ENCODE data around the gene RAPGEF5.
"Not testable (repeated sequence)": the region's sequence is repeated elsewhere in the genome, so short reads cannot be mapped to it uniquely, and the experiment has no call there.

Gene RAPGEF5

DNA sequence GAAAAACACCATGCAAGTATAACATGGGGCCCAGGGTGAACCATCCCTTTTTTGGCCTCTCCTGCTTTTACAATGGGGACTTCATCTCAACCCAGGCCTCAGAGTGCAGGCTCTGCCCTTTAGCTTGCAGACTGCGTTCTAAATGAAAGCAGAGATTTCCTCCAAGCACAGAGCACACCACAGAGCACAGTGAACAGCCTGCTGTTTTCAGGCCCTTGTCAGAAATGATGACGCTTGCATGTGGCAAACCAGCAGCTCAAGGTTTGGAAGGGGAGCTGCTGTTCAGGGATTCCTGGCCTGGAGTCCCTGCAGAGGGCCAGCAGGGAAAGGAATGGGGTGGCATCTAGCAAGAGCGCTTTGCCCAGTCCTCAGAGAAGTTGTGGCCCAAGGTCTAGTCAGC is 243.9 kb downstream of the RAPGEF5 start:
- no peak for DNase-seq

DNA sequence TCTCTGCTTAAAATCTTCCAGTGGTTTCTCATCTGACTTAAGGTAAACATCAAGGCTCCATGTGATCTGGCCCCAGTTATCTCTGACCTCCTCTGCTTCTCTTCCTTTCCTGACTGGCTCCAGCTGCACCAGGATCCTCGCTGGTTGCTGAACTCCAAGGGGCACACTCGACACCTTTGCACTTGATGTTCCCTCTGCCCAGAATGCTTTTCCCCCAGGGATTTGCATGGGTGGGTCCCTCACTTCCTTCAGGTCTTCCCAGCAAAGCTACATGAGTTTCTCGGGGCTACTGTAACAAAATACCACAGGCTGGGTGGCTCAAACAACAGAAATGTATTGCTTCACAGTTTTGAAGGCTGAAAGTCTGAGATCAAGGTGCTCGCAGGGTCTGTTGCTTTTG is 245.3 kb downstream of the RAPGEF5 start:
- no peak for DNase-seq

DNA sequence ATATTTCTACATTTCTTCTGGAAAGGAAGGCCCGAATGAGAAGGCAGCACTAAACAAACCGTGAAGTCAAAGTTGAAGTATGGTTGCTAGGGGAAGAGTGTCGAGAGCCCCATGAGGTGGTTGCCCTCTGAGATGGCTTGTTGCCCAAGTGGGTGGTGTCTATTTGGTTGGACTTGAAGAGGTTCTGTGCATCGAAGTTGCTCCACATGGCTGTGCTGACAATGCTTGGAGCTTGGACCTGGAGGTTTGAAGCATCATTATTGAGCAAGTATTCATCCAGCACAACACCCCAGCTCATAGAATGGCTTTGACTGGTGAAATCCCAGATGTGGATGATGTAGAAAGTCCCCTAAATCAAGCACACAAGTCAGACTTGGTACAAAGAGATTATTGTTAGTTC is 246.1 kb downstream of the RAPGEF5 start:
- DNase-seq = no peak

DNA sequence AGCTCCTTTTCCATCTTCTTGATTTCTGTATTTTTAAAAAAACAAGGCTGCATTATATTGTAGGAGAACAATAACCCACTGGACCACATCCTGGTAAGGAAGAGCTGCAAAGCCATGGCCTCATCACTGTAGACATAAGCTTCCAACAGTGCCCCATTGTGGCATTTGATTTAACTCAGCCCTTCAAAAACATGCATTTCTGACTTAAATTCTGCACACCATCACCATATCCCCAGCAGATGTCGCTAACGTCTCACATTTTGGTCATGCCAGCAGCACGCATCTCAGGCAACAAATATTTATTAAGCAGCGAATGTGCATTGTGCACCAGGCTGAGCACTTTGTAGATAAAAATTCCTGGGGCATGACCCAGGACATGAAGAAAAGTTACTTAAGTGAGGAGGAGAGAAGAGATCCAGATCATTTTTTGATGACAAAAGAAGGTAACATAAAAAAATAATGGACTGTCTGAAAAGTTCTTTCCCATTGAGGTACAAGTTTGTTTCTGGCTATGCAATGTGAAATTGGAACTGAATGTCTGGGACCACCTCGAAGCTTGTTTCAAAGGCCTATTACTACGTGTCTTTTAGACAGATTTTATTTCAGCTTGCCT is 246.6 kb downstream of the RAPGEF5 start:
- DNase-seq = no peak

DNA sequence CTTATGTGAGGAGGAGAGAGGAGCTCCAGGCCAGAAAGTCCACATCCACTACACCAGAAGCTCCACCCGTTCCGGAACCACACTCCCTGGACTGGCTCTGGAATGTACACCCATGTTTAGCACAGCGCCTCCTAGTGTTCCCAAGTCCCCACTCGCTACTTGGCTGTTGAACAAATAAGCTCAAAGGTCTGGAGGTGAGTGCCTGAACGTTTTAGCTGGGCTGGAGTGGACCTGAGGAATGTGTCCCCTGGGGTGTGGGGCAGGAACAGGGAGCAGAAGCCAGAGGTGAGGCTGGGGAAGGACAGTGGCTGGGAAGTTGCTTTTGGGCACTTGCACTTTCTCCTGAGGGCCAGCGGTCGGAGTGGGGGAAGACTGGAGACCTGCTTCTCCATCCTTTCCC is 247.2 kb downstream of the RAPGEF5 start:
- DNase-seq = no peak

DNA sequence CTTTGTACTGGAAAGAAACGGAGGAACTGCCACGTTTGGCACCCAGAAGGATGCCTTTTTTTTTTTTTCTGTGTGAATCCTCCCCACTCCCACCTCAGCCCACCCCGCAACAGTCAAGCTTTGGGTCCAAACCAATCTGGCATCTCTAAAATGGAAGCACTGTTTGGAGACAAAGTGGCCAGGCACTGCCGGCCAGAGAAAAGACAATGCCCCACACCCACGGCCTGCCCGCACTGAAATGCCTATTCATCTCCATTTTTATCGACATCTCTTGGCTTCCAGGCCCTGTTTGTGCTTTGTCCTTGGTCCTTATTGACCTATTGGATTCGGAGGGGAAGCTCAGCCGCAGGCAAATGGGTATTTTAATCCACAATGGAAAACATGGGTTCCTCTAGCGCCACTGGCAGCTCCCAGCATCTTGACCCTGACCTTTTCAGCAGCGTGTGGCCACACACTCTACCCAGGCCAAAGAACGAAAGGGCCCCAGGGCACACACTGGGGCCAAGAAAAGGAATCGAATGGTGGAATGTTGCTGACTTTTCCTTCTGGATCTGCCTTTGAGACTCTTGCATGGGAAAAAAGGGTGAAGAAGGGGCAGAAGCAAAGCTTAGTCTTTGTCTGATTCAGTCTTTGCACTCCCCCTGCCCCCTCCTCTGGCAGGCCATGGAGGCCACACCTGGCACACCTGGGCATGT is 248.7 kb downstream of the RAPGEF5 start:
- no peak for DNase-seq

DNA sequence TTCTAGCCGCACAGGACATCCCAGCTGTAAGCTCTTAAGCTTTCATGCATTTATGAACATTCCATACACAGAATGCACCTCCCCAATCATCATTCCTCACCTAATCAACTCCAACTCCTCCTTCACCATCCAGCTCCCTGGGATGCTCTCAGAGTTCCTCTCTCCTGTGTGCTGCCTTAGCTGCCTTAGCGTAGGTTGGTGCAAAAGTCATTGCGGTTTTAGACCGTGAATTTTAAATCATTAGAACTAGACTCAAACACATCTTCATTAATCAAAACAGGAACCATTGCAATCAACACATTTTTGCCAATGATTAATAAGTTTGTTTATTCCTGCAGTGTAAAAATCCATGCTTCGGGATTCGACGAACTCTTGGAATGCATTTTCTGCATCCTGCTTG is 251.4 kb downstream of the RAPGEF5 start:
- no peak for DNase-seq

DNA sequence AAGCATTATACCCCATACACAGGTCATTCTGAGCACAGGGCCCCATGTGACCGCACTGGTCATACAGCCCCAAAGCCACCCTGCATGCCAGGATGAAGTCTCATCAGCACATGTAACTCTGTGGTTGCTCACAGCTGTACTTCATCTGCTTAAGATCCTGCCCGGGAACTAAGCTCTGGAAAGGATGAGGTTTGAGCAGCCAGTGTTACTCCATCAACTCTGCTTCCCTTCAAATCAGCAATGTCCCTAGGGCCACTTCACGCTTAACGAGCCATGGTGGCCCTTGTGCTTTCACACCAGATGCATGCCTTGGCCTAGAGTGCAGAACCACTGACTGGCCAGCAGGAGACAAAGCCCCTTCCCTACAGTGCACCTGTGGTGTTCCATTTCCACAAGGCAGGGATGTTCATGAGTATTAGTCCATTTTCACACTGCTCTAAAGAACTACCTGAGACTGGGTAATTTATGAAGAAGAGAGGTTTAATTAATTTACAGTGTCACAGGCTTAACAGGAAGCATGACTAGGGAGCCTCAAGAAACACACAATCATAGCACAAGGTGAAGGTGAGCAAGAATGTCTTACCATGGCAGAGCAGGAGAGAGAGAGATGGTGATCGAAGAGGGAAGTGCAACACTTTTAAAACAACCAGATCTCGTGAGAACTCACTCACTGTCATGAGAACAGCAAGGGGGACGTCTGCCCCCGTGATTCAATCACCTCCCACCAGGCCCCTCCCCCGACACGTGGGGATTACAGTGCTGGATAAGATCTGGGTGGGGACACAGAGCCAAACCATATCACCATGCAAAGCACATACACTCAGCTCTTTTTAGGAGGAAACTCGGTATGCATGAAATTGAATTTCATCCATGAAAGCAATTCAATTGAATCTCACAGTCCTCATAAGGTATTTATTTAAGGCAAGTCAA is 262.3 kb downstream of the RAPGEF5 start:
- no peak for DNase-seq

DNA sequence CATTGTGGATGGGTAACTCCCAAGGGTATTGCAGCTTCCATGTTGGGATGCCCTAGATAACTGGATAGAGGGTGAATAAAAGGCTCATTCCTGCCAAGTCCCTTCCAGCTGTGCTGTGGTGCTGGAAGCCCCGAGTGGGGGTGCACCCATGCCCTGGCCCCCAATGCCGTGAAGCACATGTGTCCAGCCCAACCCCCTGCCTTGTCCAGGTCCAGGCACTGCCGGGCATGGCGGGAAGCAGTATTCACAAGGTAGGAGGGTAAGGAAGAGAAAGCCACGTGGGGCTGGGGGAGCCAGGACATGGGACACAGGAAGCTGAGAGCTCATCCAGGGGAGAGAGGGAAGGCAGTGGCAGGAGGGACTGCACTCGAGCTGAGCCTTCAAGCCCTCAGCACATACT is 263.0 kb downstream of the RAPGEF5 start:
- DNase-seq = no peak

DNA sequence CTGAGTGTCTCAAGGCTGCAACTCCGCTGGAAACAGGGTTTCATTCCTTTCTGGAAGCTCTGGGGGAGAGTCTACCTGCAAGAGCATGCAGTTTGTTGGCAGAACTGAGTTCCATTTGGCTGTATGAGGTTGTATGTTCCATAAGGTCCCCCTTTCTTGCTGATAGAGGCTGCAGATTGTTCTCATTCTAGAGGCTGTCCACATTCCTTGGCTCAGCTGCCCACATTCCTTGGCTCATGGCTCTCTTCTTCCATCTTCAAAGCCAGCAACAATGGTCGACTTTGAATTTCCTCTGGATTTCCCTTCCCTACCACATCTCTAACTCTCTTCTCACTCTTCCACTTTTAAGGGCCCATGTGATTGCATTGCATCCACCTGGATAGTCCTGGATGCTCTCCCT is 264.0 kb downstream of the RAPGEF5 start:
- no peak for DNase-seq

DNA sequence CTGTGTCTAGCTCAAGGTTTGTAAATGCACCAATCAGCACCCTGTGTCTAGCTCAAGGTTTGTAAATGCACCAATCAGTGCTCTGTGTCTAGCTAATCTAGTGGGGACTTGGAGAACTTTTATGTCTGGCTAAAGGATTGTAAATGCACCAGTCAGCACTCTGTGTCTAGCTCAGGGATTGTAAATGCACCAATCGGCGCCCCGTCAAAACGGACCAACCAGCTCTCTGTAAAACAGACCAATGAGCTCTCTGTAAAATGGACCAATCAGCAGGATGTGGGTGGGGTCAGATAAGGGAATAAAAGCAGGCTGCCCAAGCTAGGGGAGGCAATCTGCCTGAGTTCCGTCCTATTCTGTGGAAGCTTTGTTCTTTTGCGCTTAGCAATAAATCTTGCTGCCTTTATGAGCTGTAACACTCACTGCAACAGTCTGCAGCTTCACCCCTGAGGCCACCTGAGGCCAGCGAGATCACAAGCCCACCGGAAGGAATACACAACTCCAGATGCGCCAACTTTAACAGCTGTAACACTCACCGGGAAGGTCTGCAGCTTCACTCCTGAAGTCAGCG is 265.9 kb downstream of the RAPGEF5 start:
- not testable (repeated sequence) for DNase-seq

DNA sequence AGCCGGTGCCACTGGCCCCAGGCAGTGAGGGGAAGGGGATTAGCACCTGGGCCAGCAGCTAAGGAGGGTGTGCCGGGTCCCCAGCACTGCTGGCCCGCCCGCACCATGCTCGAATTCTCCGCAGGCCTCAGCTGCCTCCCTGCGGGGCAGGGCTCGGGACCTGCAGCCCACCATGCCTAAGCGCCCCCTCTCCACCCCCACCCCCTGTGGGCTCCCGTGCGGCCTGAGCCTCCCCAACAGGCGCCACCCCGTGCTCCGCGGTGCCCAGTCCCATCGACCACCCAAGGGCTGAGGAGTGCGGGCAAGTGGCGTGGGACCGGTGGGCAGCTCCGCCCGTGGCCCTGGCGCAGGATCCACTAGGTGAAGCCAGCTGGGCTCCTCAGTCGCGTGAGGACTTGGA is 266.4 kb downstream of the RAPGEF5 start:
- DNase-seq = no peak

DNA sequence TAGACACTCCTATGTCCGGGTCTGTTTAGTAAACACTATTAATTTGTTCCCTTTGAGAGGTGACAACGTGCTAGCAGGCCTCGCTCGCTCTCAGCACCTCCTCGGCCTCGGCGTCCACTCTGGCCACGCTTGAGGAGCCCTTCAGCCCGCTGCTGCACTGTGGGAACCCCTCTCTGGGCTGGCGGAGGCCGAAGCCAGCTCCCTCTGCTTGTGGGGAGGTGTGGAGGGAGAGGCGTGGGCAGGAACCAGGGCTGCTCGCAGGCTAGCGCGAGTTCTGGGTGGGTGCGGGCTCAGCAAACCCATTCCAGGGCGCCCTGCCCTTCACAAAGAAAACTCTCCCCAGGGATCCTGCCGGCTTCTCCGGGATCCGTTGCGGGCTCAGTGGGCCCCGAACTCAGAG is 266.8 kb downstream of the RAPGEF5 start:
- no peak for DNase-seq

DNA sequence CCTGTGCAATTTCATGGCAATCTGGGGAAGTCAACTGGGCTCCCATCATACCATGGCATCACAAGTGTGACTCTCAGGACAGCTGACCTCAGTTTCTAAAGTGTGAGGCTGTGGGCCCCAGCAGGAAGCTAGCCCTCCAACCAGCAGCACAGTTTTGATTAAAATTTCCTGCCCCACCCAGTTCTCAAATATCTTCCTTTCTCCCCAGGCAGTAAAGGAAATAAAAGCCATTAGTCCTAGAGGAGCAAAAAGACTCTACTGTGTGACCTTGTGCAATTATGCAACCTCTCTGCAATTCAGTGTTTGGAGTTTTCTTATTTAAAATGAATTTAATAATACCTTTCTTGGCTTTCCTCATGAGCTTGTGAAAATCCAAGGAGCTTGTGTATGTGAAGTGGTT is 268.1 kb downstream of the RAPGEF5 start:
- DNase-seq = no peak

DNA sequence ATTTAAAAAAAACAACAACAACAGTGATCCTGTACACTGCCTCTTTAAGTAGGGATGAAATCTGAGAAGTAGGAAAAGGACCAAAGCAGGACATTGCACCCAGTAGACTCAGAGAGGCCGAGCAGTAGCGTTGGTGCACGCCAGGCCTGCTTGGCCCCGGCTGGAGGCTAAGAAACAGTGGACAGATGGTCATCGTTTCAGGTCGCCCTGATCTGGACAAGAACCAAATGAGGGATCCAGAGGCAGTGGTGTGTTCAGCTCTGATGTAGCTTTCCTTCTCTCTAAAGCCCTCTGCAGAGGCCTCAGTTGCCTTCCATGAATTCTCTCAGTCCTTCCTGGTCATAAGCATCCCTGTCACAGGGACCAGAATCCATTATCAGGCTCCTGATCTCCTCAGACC is 269.1 kb downstream of the RAPGEF5 start:
- no peak for DNase-seq

DNA sequence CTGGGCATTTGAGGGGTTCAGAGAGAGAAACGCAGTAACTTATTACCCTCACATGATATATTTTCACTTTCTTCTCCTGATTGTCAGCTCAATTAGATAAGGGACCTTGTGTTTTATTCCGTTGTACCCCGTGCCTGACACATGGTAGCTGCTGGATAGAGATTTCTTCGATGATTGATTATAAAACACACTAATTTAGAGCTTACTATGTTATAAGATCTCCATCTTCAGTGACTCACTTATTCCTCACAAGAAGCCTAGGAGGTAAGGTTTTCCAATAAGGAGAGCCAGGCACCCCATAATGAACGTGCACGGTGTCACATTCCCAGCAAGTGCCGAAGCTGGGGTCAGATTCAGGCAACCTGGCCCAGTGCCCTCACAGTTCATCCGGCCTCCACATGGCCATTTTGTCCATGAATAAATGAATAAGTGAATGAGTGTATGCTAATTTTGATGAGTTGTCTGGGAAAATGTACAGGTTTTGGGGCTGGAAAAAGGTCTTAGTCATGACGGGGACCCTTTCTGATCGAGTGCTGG is 273.2 kb downstream of the RAPGEF5 start:
- DNase-seq = no peak

DNA sequence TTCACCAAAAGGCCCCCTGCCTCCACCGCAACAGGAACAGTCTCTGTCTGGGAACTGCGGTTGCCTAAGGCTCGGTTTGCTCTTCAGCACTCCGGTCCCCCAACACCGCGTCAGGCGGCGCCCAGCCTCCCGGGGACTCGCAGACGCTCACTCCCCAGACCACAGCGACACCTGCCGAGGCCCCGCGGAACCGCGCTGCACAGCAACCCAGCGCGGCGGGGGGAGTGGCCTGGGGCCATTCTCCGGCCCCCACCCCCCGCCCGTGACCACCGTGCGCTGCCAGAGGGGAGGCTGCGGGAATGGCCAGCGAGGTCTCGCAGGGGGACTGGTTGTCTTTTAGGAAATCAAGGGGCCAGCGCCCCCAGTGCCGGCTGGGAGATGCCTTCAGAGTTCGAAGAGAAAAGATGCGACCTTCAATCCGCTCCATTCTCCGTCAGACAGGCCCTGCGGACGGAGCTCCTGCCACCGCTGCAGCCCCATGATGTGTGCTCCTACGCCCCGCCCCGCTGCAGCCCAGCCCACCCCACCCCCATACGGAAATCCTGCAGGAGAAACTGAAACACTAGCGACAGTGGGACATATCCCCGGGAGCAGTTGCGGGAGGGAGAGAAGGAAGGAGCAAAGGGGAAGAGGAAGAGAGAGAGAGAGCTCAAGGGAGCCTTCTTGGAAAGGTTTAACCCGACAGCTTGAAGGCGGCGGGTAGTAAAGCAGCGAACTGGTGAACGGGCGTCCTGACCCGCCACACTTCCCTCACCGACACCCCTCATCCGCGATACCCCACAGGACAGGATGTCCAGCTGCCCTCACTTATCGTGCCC is 273.9 kb downstream of the RAPGEF5 start:
- DNase-seq = no peak

DNA sequence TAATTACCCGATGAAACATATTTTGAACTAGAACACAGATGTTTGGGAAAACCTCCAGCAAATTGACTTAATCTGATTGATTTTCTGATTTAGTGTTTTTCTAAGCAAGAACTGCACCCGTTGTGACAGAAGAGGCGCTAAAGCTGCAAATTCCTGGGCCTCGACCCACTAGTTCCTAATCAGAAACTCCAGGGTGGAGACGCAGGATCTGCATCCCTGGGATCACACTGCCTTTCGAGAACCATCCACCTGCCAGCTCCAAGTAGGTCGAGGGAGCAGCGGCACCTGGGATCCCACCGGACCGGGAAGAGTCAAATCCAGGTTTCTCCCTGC is 274.4 kb downstream of the RAPGEF5 start:
- no peak for DNase-seq

DNA sequence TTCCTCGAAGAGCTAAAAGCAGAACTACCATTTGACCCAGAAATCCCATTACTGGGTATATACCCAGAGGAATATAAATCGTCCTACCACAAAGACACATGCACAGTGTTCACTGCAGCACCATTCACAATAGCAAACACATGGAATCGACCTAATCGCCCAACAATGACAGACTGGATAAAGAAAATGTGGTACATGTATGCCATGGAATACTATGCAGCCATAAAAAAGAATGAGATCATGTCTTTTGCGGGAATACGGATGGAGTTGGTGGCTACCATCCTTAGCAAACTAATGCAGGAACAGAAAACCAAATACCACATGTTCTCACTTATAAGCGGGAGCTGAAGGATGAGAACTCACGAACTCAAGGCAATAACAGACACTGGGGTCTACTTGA is 276.7 kb downstream of the RAPGEF5 start:
- not testable (repeated sequence) for DNase-seq

DNA sequence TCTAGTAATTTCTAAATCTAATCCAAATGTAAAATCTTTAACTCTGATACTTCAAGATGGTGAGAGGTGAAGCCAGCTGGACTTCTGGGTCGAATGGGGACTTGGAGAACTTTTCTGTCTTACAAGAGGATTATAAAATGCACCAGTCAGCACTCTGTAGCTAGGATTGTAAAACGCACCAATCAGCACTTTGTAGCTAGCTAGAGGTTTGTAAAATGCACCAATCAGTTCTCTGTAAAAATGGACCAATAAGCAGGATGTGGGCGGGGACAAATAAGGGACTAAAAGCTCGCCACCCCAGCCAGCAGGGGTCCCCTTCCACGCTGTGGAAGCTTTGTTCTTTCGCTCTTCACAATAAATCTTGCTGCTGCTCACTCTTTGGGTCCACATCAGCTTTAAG is 278.1 kb downstream of the RAPGEF5 start:
- not testable (repeated sequence) for DNase-seq

DNA sequence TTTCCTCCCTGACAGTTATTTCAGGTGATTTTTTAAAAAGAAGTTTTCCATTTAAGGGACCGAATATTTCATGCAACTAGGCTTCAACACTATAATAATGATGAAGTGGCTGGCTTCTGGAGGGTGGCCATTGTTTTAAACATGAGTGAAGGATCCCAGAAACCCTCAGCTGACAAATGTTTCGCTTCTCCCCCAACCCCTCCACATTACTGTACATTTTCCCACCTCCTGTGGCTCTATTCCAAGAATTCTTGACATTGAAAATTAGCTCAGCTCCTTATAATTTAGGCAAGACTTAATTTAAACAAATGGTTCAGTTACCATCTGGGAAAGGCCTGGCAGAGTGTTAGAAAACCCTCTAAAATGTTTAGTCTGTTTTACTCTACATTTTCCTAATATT is 281.4 kb downstream of the RAPGEF5 start:
- no peak for DNase-seq

DNA sequence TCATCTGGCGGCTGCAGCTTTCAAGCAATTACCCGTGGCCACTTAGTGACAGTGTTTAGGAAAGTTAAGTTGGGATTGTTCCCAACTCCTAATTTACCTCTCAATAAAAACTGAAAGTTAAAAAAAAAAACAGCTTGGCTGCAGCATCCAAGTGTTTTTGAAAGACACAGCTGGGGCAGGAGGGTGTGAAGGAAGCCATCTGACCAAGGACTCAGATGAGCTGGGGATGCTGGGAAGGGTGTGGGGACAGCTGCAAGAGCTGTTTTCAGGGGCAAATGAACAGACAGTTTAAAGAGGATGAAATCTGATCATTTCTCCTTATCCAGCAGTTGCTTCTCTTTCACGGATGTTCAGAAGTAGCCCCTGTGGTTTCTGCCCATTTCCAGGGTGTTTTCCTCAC is 282.1 kb downstream of the RAPGEF5 start:
- DNase-seq = no peak
